ENCODE measurements around the gene IGF1.

IGF1 gene

DNA sequence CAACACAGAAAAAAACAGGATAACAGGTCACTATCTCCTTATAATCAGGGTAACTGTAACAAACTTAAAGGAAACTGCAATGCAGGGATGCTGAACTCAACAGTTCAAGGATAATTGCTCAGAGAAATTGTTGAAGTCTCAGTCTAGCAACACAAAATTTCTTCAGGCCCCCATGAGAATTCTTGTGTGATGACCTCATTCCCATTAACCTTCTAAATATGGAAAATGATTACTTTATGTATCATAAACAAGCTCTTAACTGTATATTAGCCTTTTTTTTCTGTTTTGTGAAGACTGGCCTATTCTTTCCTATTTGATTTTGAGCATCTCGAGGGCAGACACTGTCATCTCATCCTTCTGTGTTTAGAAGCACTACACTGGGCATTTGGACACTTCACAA, 47.1 kb downstream of the IGF1 start:
- H3K4me1 ChIP-seq (ENCODE audit: control insufficient read depth in 2 of 2, insufficient read depth in 1 of 2, low read depth in 1 of 2, low read length in 2 of 2): peaks cover 0 to 2% of the 10 kb centered on the region in 2 donors
- no peak for DNase-seq (ENCODE audit: low spot score)
- no peak overlapping the region for H3K18ac ChIP-seq (ENCODE audit: low read length)
- no peak overlapping the region for H3K4me3 ChIP-seq (ENCODE audit: low read length in 2 of 2)
- H3K23ac ChIP-seq (ENCODE audit: low read depth, low read length, poor library complexity): no peak overlapping the region
- no CpG with 5 or more reads among the region's 1 CpG for WGBS, 2 donors (ENCODE audit: extremely low coverage in 2 of 2, insufficient read length in 2 of 2, insufficient replicate concordance in 1 of 2)
- H3K14ac ChIP-seq (ENCODE audit: low read length): no peak overlapping the region
- no peak overlapping the region for H2BK15ac ChIP-seq (ENCODE audit: low read length)
- no peak overlapping the region for H2BK5ac ChIP-seq (ENCODE audit: low read length)
- H4K91ac ChIP-seq (ENCODE audit: low read depth, low read length, poor library complexity): no peak overlapping the region
- no peak overlapping the region for H3K4me2 ChIP-seq (ENCODE audit: insufficient read depth, low read length, poor library complexity, severe bottlenecking)
- no peaks in the 10 kb centered on the region for H3K27me3 ChIP-seq (ENCODE audit: control insufficient read depth in 3 of 3, insufficient read depth in 3 of 3, low read depth in 1 of 3, low read length in 3 of 3)
- no peak overlapping the region for H2AFZ ChIP-seq (ENCODE audit: low read length)
- H3K79me1 ChIP-seq (ENCODE audit: low read depth, low read length): no peaks in the 10 kb centered on the region
- H4K8ac ChIP-seq (ENCODE audit: low read depth, low read length): no peak overlapping the region
- H3K27ac ChIP-seq (replicated peaks; ENCODE audit: low read length): no peak overlapping the region
- no peak overlapping the region for H3K9ac ChIP-seq (ENCODE audit: low read depth, low read length, poor library complexity)
- no peaks in the 10 kb centered on the region for H3K36me3 ChIP-seq (replicated peaks in 1 of 2; ENCODE audit: control insufficient read depth in 2 of 2, insufficient read depth in 2 of 2, low read length in 2 of 2)
- no peak overlapping the region for H3K4ac ChIP-seq (ENCODE audit: low read length)
- H3K9me3 ChIP-seq (replicated peaks in 1 of 2; ENCODE audit: control insufficient read depth in 2 of 2, insufficient read depth in 1 of 2, low read depth in 1 of 2, low read length in 2 of 2): no peaks in the 10 kb centered on the region
- H2BK120ac ChIP-seq (ENCODE audit: low read depth, low read length): no peak overlapping the region
- no peak overlapping the region for H2AK5ac ChIP-seq (ENCODE audit: low read depth, low read length)
- no peak overlapping the region for H2BK12ac ChIP-seq (ENCODE audit: low read length)

DNA sequence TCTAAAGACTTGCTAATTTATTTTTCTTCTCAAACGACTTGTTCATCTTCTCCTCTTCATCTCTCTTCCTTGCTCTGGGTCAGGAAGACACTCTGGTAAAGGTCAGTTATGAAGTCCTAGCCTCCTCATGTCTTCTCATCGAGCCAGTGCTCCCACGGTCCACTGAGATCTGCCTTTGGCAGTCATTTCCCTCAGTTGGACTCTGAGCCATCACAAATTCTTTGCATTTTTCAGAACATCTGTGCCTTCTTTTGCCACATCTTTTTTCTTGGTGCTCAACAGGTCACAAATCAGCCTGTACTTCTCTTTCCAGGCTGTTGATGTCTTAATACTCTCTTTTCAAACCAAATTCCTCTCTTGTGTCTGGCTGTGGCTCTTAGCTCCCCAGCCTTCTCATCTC, 49.7 kb downstream of the IGF1 start:
- Histone ChIP-seq H3K14ac (ENCODE audit: low read length) (no peak overlapping the region), H3K4me1 (ENCODE audit: control insufficient read depth in 2 of 2, insufficient read depth in 1 of 2, low read depth in 1 of 2, low read length in 2 of 2) (peaks cover 0 to under 1% of the 10 kb centered on the region in 2 donors), H2BK12ac (ENCODE audit: low read length) (no peak overlapping the region), H3K27ac (replicated peaks; ENCODE audit: low read length) (no peak overlapping the region), H3K79me1 (ENCODE audit: low read depth, low read length) (no peaks in the 10 kb centered on the region), H3K4me3 (ENCODE audit: low read length in 2 of 2) (no peak overlapping the region), H2BK120ac (ENCODE audit: low read depth, low read length) (no peak overlapping the region), H2BK15ac (ENCODE audit: low read length) (no peak overlapping the region), H3K18ac (ENCODE audit: low read length) (no peak overlapping the region), H3K27me3 (ENCODE audit: control insufficient read depth in 3 of 3, insufficient read depth in 3 of 3, low read depth in 1 of 3, low read length in 3 of 3) (no peaks in the 10 kb centered on the region), H3K4ac (ENCODE audit: low read length) (no peak overlapping the region), H4K8ac (ENCODE audit: low read depth, low read length) (no peak overlapping the region), H4K91ac (ENCODE audit: low read depth, low read length, poor library complexity) (no peak overlapping the region), H3K4me2 (ENCODE audit: insufficient read depth, low read length, poor library complexity, severe bottlenecking) (no peak overlapping the region), H3K9ac (ENCODE audit: low read depth, low read length, poor library complexity) (no peak overlapping the region), H2BK5ac (ENCODE audit: low read length) (no peak overlapping the region), H2AK5ac (ENCODE audit: low read depth, low read length) (no peak overlapping the region), H3K36me3 (replicated peaks in 1 of 2; ENCODE audit: control insufficient read depth in 2 of 2, insufficient read depth in 2 of 2, low read length in 2 of 2) (no peaks in the 10 kb centered on the region), H3K23ac (ENCODE audit: low read depth, low read length, poor library complexity) (no peak overlapping the region), H2AFZ (ENCODE audit: low read length) (no peak overlapping the region), H3K9me3 (replicated peaks in 1 of 2; ENCODE audit: control insufficient read depth in 2 of 2, insufficient read depth in 1 of 2, low read depth in 1 of 2, low read length in 2 of 2) (no peaks in the 10 kb centered on the region)
- no CpG with 5 or more reads among the region's 3 CpGs for WGBS, 2 donors (ENCODE audit: extremely low coverage in 2 of 2, insufficient read length in 2 of 2, insufficient replicate concordance in 1 of 2)
- no peak for DNase-seq (ENCODE audit: low spot score)

DNA sequence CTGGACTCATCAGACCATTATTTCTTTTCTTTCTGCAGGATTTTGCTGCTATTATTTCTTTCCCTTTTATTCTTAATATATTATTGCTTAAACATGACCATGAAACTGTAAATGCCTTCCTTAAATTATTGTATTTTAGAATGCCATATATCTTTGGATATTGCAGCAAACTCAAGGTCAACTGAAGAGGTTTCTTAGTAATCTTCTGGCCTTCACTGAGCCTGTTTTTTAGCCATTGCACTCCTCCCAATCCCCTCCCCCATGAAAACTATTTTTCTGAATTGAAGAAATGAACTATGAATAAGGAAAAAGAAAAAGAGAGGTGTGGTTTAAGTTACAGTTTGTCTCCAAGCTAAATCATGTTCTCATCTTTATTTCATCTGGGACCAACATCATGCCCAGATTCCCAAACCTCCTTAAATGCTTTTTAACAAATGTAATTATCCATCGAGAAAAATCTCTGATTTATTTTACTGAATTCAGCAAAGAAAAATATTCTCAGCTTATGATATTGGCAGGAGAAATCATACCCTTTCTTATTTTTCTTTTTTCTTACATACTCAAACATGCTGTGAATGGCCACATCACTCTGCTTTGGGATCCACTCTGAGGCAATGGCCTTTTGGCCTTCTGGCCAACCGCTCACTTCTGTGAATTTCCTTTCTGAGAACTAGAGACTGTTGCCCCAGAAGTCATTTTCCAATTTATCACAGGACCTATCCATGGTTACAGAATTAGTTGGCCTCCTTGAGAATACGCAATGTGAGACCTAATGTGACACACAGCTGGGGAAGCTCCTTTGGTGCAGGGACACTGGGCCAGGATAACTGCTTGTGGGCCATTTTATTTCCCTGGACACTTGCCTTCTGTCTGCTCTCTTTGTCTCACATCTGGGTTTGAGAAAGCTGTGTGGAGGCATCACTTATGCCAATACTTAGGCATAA, 50.9 kb downstream of the IGF1 start:
- Histone ChIP-seq H4K91ac (ENCODE audit: low read depth, low read length, poor library complexity) (no peak overlapping the region), H2AK5ac (ENCODE audit: low read depth, low read length) (no peak overlapping the region), H3K18ac (ENCODE audit: low read length) (no peak overlapping the region), H3K27me3 (ENCODE audit: control insufficient read depth in 3 of 3, insufficient read depth in 3 of 3, low read depth in 1 of 3, low read length in 3 of 3) (no peaks in the 10 kb centered on the region), H3K27ac (replicated peaks; ENCODE audit: low read length) (no peak overlapping the region), H2AFZ (ENCODE audit: low read length) (no peak overlapping the region), H4K8ac (ENCODE audit: low read depth, low read length) (no peak overlapping the region), H2BK15ac (ENCODE audit: low read length) (no peak overlapping the region), H3K4me1 (ENCODE audit: control insufficient read depth in 2 of 2, insufficient read depth in 1 of 2, low read depth in 1 of 2, low read length in 2 of 2) (peaks cover 0 to 3% of the 10 kb centered on the region in 2 donors), H3K14ac (ENCODE audit: low read length) (no peak overlapping the region), H2BK5ac (ENCODE audit: low read length) (no peak overlapping the region), H3K4me3 (ENCODE audit: low read length in 2 of 2) (no peak overlapping the region), H3K36me3 (replicated peaks in 1 of 2; ENCODE audit: control insufficient read depth in 2 of 2, insufficient read depth in 2 of 2, low read length in 2 of 2) (no peaks in the 10 kb centered on the region), H2BK12ac (ENCODE audit: low read length) (no peak overlapping the region), H2BK120ac (ENCODE audit: low read depth, low read length) (no peak overlapping the region), H3K23ac (ENCODE audit: low read depth, low read length, poor library complexity) (no peak overlapping the region), H3K4ac (ENCODE audit: low read length) (no peak overlapping the region), H3K79me1 (ENCODE audit: low read depth, low read length) (no peaks in the 10 kb centered on the region), H3K4me2 (ENCODE audit: insufficient read depth, low read length, poor library complexity, severe bottlenecking) (no peak overlapping the region), H3K9me3 (replicated peaks in 1 of 2; ENCODE audit: control insufficient read depth in 2 of 2, insufficient read depth in 1 of 2, low read depth in 1 of 2, low read length in 2 of 2) (no peaks in the 10 kb centered on the region), H3K9ac (ENCODE audit: low read depth, low read length, poor library complexity) (no peak overlapping the region)
- DNase-seq (ENCODE audit: low spot score): no peak
- WGBS, 2 donors (ENCODE audit: extremely low coverage in 2 of 2, insufficient read length in 2 of 2, insufficient replicate concordance in 1 of 2): no CpG with 5 or more reads among the region's 3 CpGs

DNA sequence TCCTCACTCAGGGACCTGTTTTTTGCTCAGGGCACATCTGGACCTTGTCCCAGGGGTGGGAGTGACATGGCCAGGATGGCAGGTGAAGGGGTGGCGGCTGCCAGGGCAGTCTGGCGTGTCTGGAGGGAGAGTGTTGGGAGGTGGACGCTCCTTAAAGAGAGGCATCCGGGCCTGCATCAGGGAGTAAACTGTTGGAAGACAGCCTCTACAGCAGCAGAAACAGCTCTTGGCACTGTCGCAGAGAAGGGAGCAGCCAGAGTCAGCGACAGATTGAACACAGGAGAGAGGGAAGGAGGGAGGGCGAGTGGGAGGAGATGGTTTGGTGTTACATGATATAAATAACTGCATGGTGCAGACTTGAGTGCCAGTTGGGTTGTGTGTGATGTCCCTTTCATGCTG, 52.8 kb downstream of the IGF1 start:
- Histone ChIP-seq H2AK5ac (ENCODE audit: low read depth, low read length) (peak overlapping the region; percentile 68), H2BK120ac (ENCODE audit: low read depth, low read length) (no peak overlapping the region), H3K4ac (ENCODE audit: low read length) (no peak overlapping the region), H3K79me1 (ENCODE audit: low read depth, low read length) (no peaks in the 10 kb centered on the region), H2BK5ac (ENCODE audit: low read length) (no peak overlapping the region), H3K9me3 (replicated peaks in 1 of 2; ENCODE audit: control insufficient read depth in 2 of 2, insufficient read depth in 1 of 2, low read depth in 1 of 2, low read length in 2 of 2) (no peaks in the 10 kb centered on the region), H3K14ac (ENCODE audit: low read length) (no peak overlapping the region), H3K23ac (ENCODE audit: low read depth, low read length, poor library complexity) (no peak overlapping the region), H2BK12ac (ENCODE audit: low read length) (no peak overlapping the region), H3K9ac (ENCODE audit: low read depth, low read length, poor library complexity) (no peak overlapping the region), H2BK15ac (ENCODE audit: low read length) (peak overlapping the region; percentile 47), H3K4me1 (ENCODE audit: control insufficient read depth in 2 of 2, insufficient read depth in 1 of 2, low read depth in 1 of 2, low read length in 2 of 2) (peaks cover 0 to 3% of the 10 kb centered on the region in 2 donors), H2AFZ (ENCODE audit: low read length) (no peak overlapping the region), H4K91ac (ENCODE audit: low read depth, low read length, poor library complexity) (no peak overlapping the region), H3K18ac (ENCODE audit: low read length) (peak overlapping the region; percentile 53), H3K27ac (replicated peaks; ENCODE audit: low read length) (no peak overlapping the region), H3K4me3 (ENCODE audit: low read length in 2 of 2) (no peak overlapping the region), H4K8ac (ENCODE audit: low read depth, low read length) (no peak overlapping the region), H3K27me3 (ENCODE audit: control insufficient read depth in 3 of 3, insufficient read depth in 3 of 3, low read depth in 1 of 3, low read length in 3 of 3) (no peaks in the 10 kb centered on the region), H3K4me2 (ENCODE audit: insufficient read depth, low read length, poor library complexity, severe bottlenecking) (no peak overlapping the region), H3K36me3 (replicated peaks in 1 of 2; ENCODE audit: control insufficient read depth in 2 of 2, insufficient read depth in 2 of 2, low read length in 2 of 2) (no peaks in the 10 kb centered on the region)
- no peak for DNase-seq (ENCODE audit: low spot score)
- WGBS, 2 donors (ENCODE audit: extremely low coverage in 2 of 2, insufficient read length in 2 of 2, insufficient replicate concordance in 1 of 2): no CpG with 5 or more reads among the region's 7 CpGs
